ENCODE measurements around the gene NTRK3. TPM values are rescaled to one million over a fixed set of nuclear protein-coding genes. Genes with fewer than 3 reads are reported as not detected.
"Not testable (repeated sequence)": the region's sequence is repeated elsewhere in the genome, so short reads cannot be mapped to it uniquely, and the experiment has no call there.

Gene NTRK3
- total RNA-seq, 1 donor from 2014 or later: not detected

GRCh38 chr15:88035381-88035780 lies 221.2 kb downstream of the NTRK3 start:
- no peak for DNase-seq (ENCODE audit: low read depth)
- no peak for TF ChIP-seq CTCF (conservative IDR thresholded peaks at IDR 0.05; ENCODE audit: low read depth, low read length)
- no peak overlapping the region for H3K4me3 ChIP-seq (ENCODE audit: low read depth, low read length)

- H3K4me3 ChIP-seq (ENCODE audit: low read depth, low read length); DNase-seq (ENCODE audit: low read depth): not testable (repeated sequence)
Measured at GRCh38 chr15:88033421-88033820, 223.1 kb downstream of the NTRK3 start.

- no peak overlapping the region for H3K4me3 ChIP-seq (ENCODE audit: low read depth, low read length)
- no peak for DNase-seq (ENCODE audit: low read depth)
- no peak for TF ChIP-seq CTCF (conservative IDR thresholded peaks at IDR 0.05; ENCODE audit: low read depth, low read length)
Measured at GRCh38 chr15:88032787-88033186, 223.8 kb downstream of the NTRK3 start.

GRCh38 chr15:88031461-88031860 lies 225.1 kb downstream of the NTRK3 start:
- no peak for TF ChIP-seq CTCF (conservative IDR thresholded peaks at IDR 0.05; ENCODE audit: low read depth, low read length)
- no peak for DNase-seq (ENCODE audit: low read depth)
- H3K4me3 ChIP-seq (ENCODE audit: low read depth, low read length): no peak overlapping the region

- no peak for DNase-seq (ENCODE audit: low read depth)
- TF ChIP-seq CTCF (conservative IDR thresholded peaks at IDR 0.05; ENCODE audit: low read depth, low read length): no peak
- H3K4me3 ChIP-seq (ENCODE audit: low read depth, low read length): no peak overlapping the region
Measured at GRCh38 chr15:88029696-88030095, 226.8 kb downstream of the NTRK3 start.

GRCh38 chr15:88028024-88028423 lies 228.5 kb downstream of the NTRK3 start:
- no peak for DNase-seq (ENCODE audit: low read depth)
- no peak for TF ChIP-seq CTCF (conservative IDR thresholded peaks at IDR 0.05; ENCODE audit: low read depth, low read length)
- no peak overlapping the region for H3K4me3 ChIP-seq (ENCODE audit: low read depth, low read length)

GRCh38 chr15:88023914-88024313 lies 232.6 kb downstream of the NTRK3 start:
- TF ChIP-seq CTCF (conservative IDR thresholded peaks at IDR 0.05; ENCODE audit: low read depth, low read length): no peak
- H3K4me3 ChIP-seq (ENCODE audit: low read depth, low read length): no peak overlapping the region
- DNase-seq (ENCODE audit: low read depth): no peak

- DNase-seq (ENCODE audit: low read depth): no peak
- TF ChIP-seq CTCF (conservative IDR thresholded peaks at IDR 0.05; ENCODE audit: low read depth, low read length): no peak
- no peak overlapping the region for H3K4me3 ChIP-seq (ENCODE audit: low read depth, low read length)
Measured at GRCh38 chr15:88022716-88023115, 233.8 kb downstream of the NTRK3 start.

All from epithelial cell of proximal tubule (primary cell).